ENCODE measurements around the gene NPFF. TPM values are rescaled to one million over a fixed set of nuclear protein-coding genes. Genes with fewer than 3 reads are reported as not detected.

Gene NPFF, protein sequence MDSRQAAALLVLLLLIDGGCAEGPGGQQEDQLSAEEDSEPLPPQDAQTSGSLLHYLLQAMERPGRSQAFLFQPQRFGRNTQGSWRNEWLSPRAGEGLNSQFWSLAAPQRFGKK
- not detected in 5 replicates for total RNA-seq (2022; extraction: Qiagen RNA extraction; ENCODE audit: low read depth)

GRCh38 chr12:53506881-53507602 is at the start of gene NPFF:
Gene NPFF (minus strand): TSS chr12:53507484. CDS start chr12:53507474, 10 bp downstream.

GRCh38 chr12:53500776-53501614 is 6.3 kb downstream of the NPFF start, which contains the start of gene TARBP2:
Gene TARBP2 (plus strand): TSS chr12:53501283. CDS start chr12:53501409, 126 bp downstream.

DNA sequence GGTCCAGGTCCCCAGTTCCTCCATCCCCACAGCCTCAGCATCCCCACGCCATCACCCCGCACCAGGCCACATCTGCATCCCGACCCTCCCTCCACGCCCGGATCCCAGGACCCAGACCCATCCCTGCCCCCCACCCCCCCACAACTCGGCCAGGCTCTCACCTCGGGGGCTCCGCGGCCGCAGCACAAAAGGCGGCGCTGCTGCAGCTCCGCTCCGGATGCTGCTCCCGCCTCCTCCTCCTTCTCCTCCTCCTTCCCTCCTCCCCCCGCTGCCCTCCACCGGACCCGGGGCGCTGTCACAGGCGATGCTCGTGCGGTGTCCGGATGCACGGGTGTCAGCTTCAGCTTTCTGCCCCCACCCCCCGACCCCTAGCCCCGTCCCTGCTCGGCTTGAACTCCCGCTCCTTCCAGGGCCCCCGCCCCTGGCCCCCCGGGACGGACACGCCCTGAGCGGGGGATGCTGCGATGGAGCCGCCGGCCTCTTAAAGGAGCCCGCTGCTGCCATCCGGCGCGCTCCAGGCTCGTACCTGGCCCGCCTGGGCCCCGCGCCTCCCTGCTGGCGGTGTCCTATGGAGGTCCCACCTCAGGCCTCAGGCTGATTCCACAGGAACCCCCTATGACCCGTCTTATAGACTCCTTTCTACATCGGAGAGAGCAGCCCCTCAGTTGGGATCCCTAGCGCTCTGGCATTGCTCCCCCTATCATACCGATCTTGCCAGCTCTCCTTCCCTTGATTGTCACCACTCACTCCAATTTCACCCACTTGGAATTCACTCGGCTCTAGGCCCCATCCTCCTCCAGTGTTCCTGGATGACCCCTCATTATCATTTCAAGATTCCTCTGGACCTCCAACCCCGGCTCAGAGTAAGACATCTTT is 7.8 kb downstream of the NPFF start, which contains the start of gene MAP3K12:
TSS of gene MAP3K12 (minus strand) at position 193 of the 876 bp plus-strand sequence. CDS start 12,067 bp downstream, outside the sequence.

Other genes with a start within 250 kb of the NPFF start
- 18.7 to 21.3 TPM (median 19.6 TPM) in 5 replicates for gene ESPL1, start 239.2 kb downstream of the NPFF start, total RNA-seq (2022; extraction: Qiagen RNA extraction; ENCODE audit: low read depth)
- gene PFDN5, start 211.9 kb downstream of the NPFF start, total RNA-seq (2022; extraction: Qiagen RNA extraction; ENCODE audit: low read depth): 469 to 566 TPM (median 535 TPM) in 5 replicates
- 75.0 to 112 TPM (median 95.8 TPM) in 5 replicates for gene MYG1, start 207.8 kb downstream of the NPFF start, total RNA-seq (2022; extraction: Qiagen RNA extraction; ENCODE audit: low read depth)
- 77.3 to 86.9 TPM (median 80.2 TPM) in 5 replicates for gene AAAS, start 185.9 kb downstream of the NPFF start, total RNA-seq (2022; extraction: Qiagen RNA extraction; ENCODE audit: low read depth)
- gene SP7, start 171.1 kb downstream of the NPFF start, total RNA-seq (2022; extraction: Qiagen RNA extraction; ENCODE audit: low read depth): 0.02 to 0.06 TPM in 2 of 5 replicates, not detected in the others
- 18.8 to 25.1 TPM (median 24.2 TPM) in 5 replicates for gene SP1, start 127.3 kb downstream of the NPFF start, total RNA-seq (2022; extraction: Qiagen RNA extraction; ENCODE audit: low read depth)
- 1.1 to 2.7 TPM (median 1.8 TPM) in 5 replicates for gene AMHR2, start 83.6 kb downstream of the NPFF start, total RNA-seq (2022; extraction: Qiagen RNA extraction; ENCODE audit: low read depth)
- 303 to 418 TPM (median 388 TPM) in 5 replicates for gene PRR13, start 65.8 kb downstream of the NPFF start, total RNA-seq (2022; extraction: Qiagen RNA extraction; ENCODE audit: low read depth)
- 640 to 686 TPM (median 662 TPM) in 5 replicates for gene PCBP2, start 55.4 kb downstream of the NPFF start, total RNA-seq (2022; extraction: Qiagen RNA extraction; ENCODE audit: low read depth)
- gene MAP3K12, start 8.0 kb downstream of the NPFF start, total RNA-seq (2022; extraction: Qiagen RNA extraction; ENCODE audit: low read depth): 13.0 to 16.5 TPM (median 14.7 TPM) in 5 replicates
- 47.6 to 65.0 TPM (median 60.5 TPM) in 5 replicates for gene TARBP2, start 6.2 kb downstream of the NPFF start, total RNA-seq (2022; extraction: Qiagen RNA extraction; ENCODE audit: low read depth)
- gene ATF7, start 118.9 kb upstream of the NPFF start, total RNA-seq (2022; extraction: Qiagen RNA extraction; ENCODE audit: low read depth): 17.9 to 18.8 TPM (median 18.4 TPM) in 5 replicates
- gene ATP5MC2, start 168.6 kb upstream of the NPFF start, total RNA-seq (2022; extraction: Qiagen RNA extraction; ENCODE audit: low read depth): 570 to 734 TPM (median 654 TPM) in 5 replicates
- 19.3 to 25.6 TPM (median 21.0 TPM) in 5 replicates for gene CALCOCO1, start 220.0 kb upstream of the NPFF start, total RNA-seq (2022; extraction: Qiagen RNA extraction; ENCODE audit: low read depth)
- not detected in 5 replicates for gene CISTR, start 244.5 kb upstream of the NPFF start, total RNA-seq (2022; extraction: Qiagen RNA extraction; ENCODE audit: low read depth)

Data from A549 treated with CpdA at 1 μM for 4 hours (cell line).